DND-41 (cell line): ENCODE results near the gene JAZF1.

Experiments
- EZH2 ChIP-seq: IDR thresholded peaks from 3 replicates; pipeline ENCODE4 v1.6.1; 2012; ENCODE audit warnings: borderline replicate concordance, low read depth, mild to moderate bottlenecking, moderate library complexity, low read length, inconsistent platforms; ENCODE audit not compliant: severe bottlenecking
- TF ChIP-seq, protein P1 (sequence below): IDR thresholded peaks from 2 replicates; pipeline ENCODE4 v1.5.1; 2012; ENCODE audit warnings: borderline replicate concordance, low read length, moderate library complexity, mild to moderate bottlenecking; ENCODE audit not compliant: poor library complexity, severe bottlenecking; ENCODE audit errors: extremely low read depth

- TF ChIP-seq, protein P1, sequence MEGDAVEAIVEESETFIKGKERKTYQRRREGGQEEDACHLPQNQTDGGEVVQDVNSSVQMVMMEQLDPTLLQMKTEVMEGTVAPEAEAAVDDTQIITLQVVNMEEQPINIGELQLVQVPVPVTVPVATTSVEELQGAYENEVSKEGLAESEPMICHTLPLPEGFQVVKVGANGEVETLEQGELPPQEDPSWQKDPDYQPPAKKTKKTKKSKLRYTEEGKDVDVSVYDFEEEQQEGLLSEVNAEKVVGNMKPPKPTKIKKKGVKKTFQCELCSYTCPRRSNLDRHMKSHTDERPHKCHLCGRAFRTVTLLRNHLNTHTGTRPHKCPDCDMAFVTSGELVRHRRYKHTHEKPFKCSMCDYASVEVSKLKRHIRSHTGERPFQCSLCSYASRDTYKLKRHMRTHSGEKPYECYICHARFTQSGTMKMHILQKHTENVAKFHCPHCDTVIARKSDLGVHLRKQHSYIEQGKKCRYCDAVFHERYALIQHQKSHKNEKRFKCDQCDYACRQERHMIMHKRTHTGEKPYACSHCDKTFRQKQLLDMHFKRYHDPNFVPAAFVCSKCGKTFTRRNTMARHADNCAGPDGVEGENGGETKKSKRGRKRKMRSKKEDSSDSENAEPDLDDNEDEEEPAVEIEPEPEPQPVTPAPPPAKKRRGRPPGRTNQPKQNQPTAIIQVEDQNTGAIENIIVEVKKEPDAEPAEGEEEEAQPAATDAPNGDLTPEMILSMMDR, result no peak
- TF ChIP-seq EZH2, result no peak
Observed at GRCh38 chr7:27793780-27794179, 386.8 kb downstream of the JAZF1 start.
